Measurements from ENCODE around the gene CENATAC. TPM values are rescaled to one million over a fixed set of nuclear protein-coding genes. Genes with fewer than 3 reads are reported as not detected.

CENATAC gene
- polyA plus RNA-seq, 4 donors: 12.9 to 50.1 (median 28.6) TPM

DNA sequence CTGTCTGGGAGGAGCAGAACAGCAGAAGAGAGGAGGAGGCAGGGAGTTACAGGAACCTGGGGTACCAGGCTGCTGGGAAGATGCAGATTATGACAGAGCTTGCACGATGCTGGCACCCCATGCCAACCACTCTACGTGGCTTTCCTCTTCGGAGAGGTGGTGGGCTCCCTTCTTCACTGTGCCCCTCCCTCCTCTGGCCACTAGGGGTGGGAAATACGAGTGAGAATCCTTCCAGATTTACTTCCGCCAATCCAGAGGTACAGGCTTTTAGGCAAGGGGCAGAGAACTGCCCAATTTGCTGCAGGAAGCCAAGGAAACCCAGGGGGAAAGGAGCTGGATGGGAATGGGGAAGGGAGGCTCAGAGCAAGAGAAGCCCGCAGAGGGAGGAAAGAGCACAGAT lies 46.8 kb downstream of the CENATAC start:
- no peak overlapping the region for H3K27ac ChIP-seq (ENCODE audit: low read depth in 1 of 3, low read length in 2 of 3)
- 79 to 87% (median 80%) methylated on average over 5 to 6 of the region's 6 CpGs for WGBS, 3 donors
- no peak for FAIRE-seq
- no peaks in the 10 kb centered on the region for H3K27me3 ChIP-seq (ENCODE audit: control insufficient read depth in 3 of 3, insufficient read depth in 3 of 3, low read length in 3 of 3)
- H3K36me3 ChIP-seq (ENCODE audit: control insufficient read depth in 3 of 3, insufficient read depth in 2 of 3, low read depth in 1 of 3, low read length in 3 of 3): peaks cover 19 to 57% (median 22%) of the 10 kb centered on the region in 3 donors
- H3K9me3 ChIP-seq (ENCODE audit: control insufficient read depth in 2 of 2, insufficient read depth in 1 of 2, low read depth in 1 of 2, low read length in 1 of 2): no peaks in the 10 kb centered on the region
- DNase-seq: no peak
- no peaks in the 10 kb centered on the region for H3K4me1 ChIP-seq (ENCODE audit: control insufficient read depth in 3 of 3, insufficient read depth in 2 of 3, low read depth in 1 of 3, low read length in 2 of 3)
- no peak overlapping the region for H3K4me3 ChIP-seq (ENCODE audit: low read depth in 1 of 3, low read length in 3 of 3)

GRCh38 chr11:119046489-119046888 lies 48.6 kb downstream of the CENATAC start:
- FAIRE-seq: no peak
- Histone ChIP-seq H3K4me1 (ENCODE audit: control insufficient read depth in 3 of 3, insufficient read depth in 2 of 3, low read depth in 1 of 3, low read length in 2 of 3) (no peaks in the 10 kb centered on the region), H3K4me3 (ENCODE audit: low read depth in 1 of 3, low read length in 3 of 3) (no peak overlapping the region), H3K27ac (ENCODE audit: low read depth in 1 of 3, low read length in 2 of 3) (no peak overlapping the region), H3K36me3 (ENCODE audit: control insufficient read depth in 3 of 3, insufficient read depth in 2 of 3, low read depth in 1 of 3, low read length in 3 of 3) (peaks cover 19 to 73% (median 25%) of the 10 kb centered on the region in 3 donors), H3K27me3 (ENCODE audit: control insufficient read depth in 3 of 3, insufficient read depth in 3 of 3, low read length in 3 of 3) (no peaks in the 10 kb centered on the region), H3K9me3 (ENCODE audit: control insufficient read depth in 2 of 2, insufficient read depth in 1 of 2, low read depth in 1 of 2, low read length in 1 of 2) (no peaks in the 10 kb centered on the region)
- WGBS, 3 donors: 93 to 99% (median 96%) methylated on average over 6 of the region's 6 CpGs
- no peak for DNase-seq

- no peak for DNase-seq
- Histone ChIP-seq H3K4me1 (ENCODE audit: control insufficient read depth in 3 of 3, insufficient read depth in 2 of 3, low read depth in 1 of 3, low read length in 2 of 3) (no peaks in the 10 kb centered on the region), H3K9me3 (ENCODE audit: control insufficient read depth in 2 of 2, insufficient read depth in 1 of 2, low read depth in 1 of 2, low read length in 1 of 2) (no peaks in the 10 kb centered on the region), H3K27me3 (ENCODE audit: control insufficient read depth in 3 of 3, insufficient read depth in 3 of 3, low read length in 3 of 3) (no peaks in the 10 kb centered on the region), H3K27ac (ENCODE audit: low read depth in 1 of 3, low read length in 2 of 3) (no peak overlapping the region), H3K36me3 (ENCODE audit: control insufficient read depth in 3 of 3, insufficient read depth in 2 of 3, low read depth in 1 of 3, low read length in 3 of 3) (peaks cover 19 to 80% (median 28%) of the 10 kb centered on the region in 3 donors), H3K4me3 (ENCODE audit: low read depth in 1 of 3, low read length in 3 of 3) (no peak overlapping the region)
- FAIRE-seq: no peak
- WGBS, 3 donors: 85 to 90% (median 85%) methylated on average over 6 of the region's 6 CpGs
Observed at GRCh38 chr11:119047205-119047604, 49.3 kb downstream of the CENATAC start.

DNA sequence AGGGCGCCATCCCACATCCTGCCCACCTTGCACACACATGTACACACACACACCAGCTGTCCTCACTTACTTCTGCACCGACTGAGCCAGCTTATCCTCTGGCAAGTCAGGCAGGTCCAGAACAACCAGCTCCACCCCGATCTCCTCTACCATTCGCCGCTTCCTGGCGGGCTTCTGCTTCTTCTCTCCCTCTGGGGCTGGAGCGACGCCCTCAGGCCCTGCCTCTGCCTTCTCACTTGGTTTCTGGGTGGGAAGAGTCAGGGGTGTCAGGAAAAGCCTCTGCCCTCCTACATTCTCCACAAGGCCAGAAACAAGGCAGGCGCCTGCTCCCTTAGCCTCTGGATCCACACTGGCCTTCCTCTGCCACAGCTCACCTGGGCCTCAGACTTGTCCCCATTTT lies 50.7 kb downstream of the CENATAC start:
- DNase-seq (no peak), FAIRE-seq (no peak)
- Histone ChIP-seq H3K27ac (ENCODE audit: low read depth in 1 of 3, low read length in 2 of 3) (no peak overlapping the region), H3K4me3 (ENCODE audit: low read depth in 1 of 3, low read length in 3 of 3) (no peak overlapping the region), H3K36me3 (ENCODE audit: control insufficient read depth in 3 of 3, insufficient read depth in 2 of 3, low read depth in 1 of 3, low read length in 3 of 3) (peaks cover 25 to 93% (median 32%) of the 10 kb centered on the region in 3 donors), H3K9me3 (ENCODE audit: control insufficient read depth in 2 of 2, insufficient read depth in 1 of 2, low read depth in 1 of 2, low read length in 1 of 2) (no peaks in the 10 kb centered on the region), H3K4me1 (ENCODE audit: control insufficient read depth in 3 of 3, insufficient read depth in 2 of 3, low read depth in 1 of 3, low read length in 2 of 3) (no peaks in the 10 kb centered on the region), H3K27me3 (ENCODE audit: control insufficient read depth in 3 of 3, insufficient read depth in 3 of 3, low read length in 3 of 3) (no peaks in the 10 kb centered on the region)
- 92 to 94% (median 93%) methylated on average over 9 of the region's 9 CpGs for WGBS, 3 donors

DNA sequence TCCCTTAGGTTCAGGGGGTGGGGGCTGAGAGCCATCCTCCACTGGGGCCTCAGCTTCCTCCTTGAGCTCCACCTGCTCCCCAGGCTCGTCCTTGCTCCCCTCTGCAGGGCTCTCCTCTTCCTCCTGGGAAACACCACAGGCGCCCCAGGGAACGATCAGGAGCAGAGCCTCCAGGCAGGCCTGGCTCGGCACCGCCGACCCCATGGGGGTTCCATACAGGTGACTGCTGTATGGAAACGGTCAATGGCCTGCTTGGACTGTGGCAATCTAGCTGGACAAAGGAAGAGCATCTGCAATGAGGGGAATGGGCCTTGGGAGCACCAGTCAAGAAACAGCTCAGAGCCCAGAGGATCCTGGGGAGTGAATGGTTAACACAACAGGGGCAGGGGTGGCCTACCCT lies 51.1 kb downstream of the CENATAC start:
- no peaks in the 10 kb centered on the region for H3K27me3 ChIP-seq (ENCODE audit: control insufficient read depth in 3 of 3, insufficient read depth in 3 of 3, low read length in 3 of 3)
- H3K36me3 ChIP-seq (ENCODE audit: control insufficient read depth in 3 of 3, insufficient read depth in 2 of 3, low read depth in 1 of 3, low read length in 3 of 3): peaks cover 25 to 95% (median 36%) of the 10 kb centered on the region in 3 donors
- no peaks in the 10 kb centered on the region for H3K9me3 ChIP-seq (ENCODE audit: control insufficient read depth in 2 of 2, insufficient read depth in 1 of 2, low read depth in 1 of 2, low read length in 1 of 2)
- H3K27ac ChIP-seq (ENCODE audit: low read depth in 1 of 3, low read length in 2 of 3): no peak overlapping the region
- 90 to 94% (median 93%) methylated on average over 7 of the region's 7 CpGs for WGBS, 3 donors
- no peak overlapping the region for H3K4me3 ChIP-seq (ENCODE audit: low read depth in 1 of 3, low read length in 3 of 3)
- no peak for DNase-seq
- FAIRE-seq: no peak
- H3K4me1 ChIP-seq (ENCODE audit: control insufficient read depth in 3 of 3, insufficient read depth in 2 of 3, low read depth in 1 of 3, low read length in 2 of 3): no peaks in the 10 kb centered on the region

- WGBS, 3 donors: 75 to 80% (median 78%) methylated on average over 17 of the region's 17 CpGs
- Histone ChIP-seq H3K27ac (ENCODE audit: low read depth in 1 of 3, low read length in 2 of 3) (no peak overlapping the region), H3K9me3 (ENCODE audit: control insufficient read depth in 2 of 2, insufficient read depth in 1 of 2, low read depth in 1 of 2, low read length in 1 of 2) (no peaks in the 10 kb centered on the region), H3K4me3 (ENCODE audit: low read depth in 1 of 3, low read length in 3 of 3) (no peak overlapping the region), H3K36me3 (ENCODE audit: control insufficient read depth in 3 of 3, insufficient read depth in 2 of 3, low read depth in 1 of 3, low read length in 3 of 3) (peaks cover 18 to 88% (median 30%) of the 10 kb centered on the region in 3 donors), H3K27me3 (ENCODE audit: control insufficient read depth in 3 of 3, insufficient read depth in 3 of 3, low read length in 3 of 3) (no peaks in the 10 kb centered on the region), H3K4me1 (ENCODE audit: control insufficient read depth in 3 of 3, insufficient read depth in 2 of 3, low read depth in 1 of 3, low read length in 2 of 3) (peaks cover 0 to 8% (median 2%) of the 10 kb centered on the region in 3 donors)
- FAIRE-seq (no peak), DNase-seq (no peak)
Observed at GRCh38 chr11:119051440-119052162, 53.7 kb downstream of the CENATAC start.

GRCh38 chr11:119052163-119052814 lies 54.4 kb downstream of the CENATAC start:
- Histone ChIP-seq H3K4me3 (ENCODE audit: low read depth in 1 of 3, low read length in 3 of 3) (no peak overlapping the region), H3K9me3 (ENCODE audit: control insufficient read depth in 2 of 2, insufficient read depth in 1 of 2, low read depth in 1 of 2, low read length in 1 of 2) (no peaks in the 10 kb centered on the region), H3K4me1 (ENCODE audit: control insufficient read depth in 3 of 3, insufficient read depth in 2 of 3, low read depth in 1 of 3, low read length in 2 of 3) (peaks cover 0 to 8% (median 2%) of the 10 kb centered on the region in 3 donors), H3K36me3 (ENCODE audit: control insufficient read depth in 3 of 3, insufficient read depth in 2 of 3, low read depth in 1 of 3, low read length in 3 of 3) (peaks cover 15 to 81% (median 25%) of the 10 kb centered on the region in 3 donors), H3K27me3 (ENCODE audit: control insufficient read depth in 3 of 3, insufficient read depth in 3 of 3, low read length in 3 of 3) (no peaks in the 10 kb centered on the region), H3K27ac (ENCODE audit: low read depth in 1 of 3, low read length in 2 of 3) (no peak overlapping the region)
- no peak for DNase-seq
- WGBS, 3 donors: 89 to 94% (median 92%) methylated on average over 23 of the region's 23 CpGs
- no peak for FAIRE-seq

GRCh38 chr11:119054418-119054817 lies 56.5 kb downstream of the CENATAC start:
- no peak for DNase-seq
- Histone ChIP-seq H3K4me1 (ENCODE audit: control insufficient read depth in 3 of 3, insufficient read depth in 2 of 3, low read depth in 1 of 3, low read length in 2 of 3) (peaks cover 0 to 8% (median 2%) of the 10 kb centered on the region in 3 donors), H3K27me3 (ENCODE audit: control insufficient read depth in 3 of 3, insufficient read depth in 3 of 3, low read length in 3 of 3) (no peaks in the 10 kb centered on the region), H3K9me3 (ENCODE audit: control insufficient read depth in 2 of 2, insufficient read depth in 1 of 2, low read depth in 1 of 2, low read length in 1 of 2) (no peaks in the 10 kb centered on the region), H3K4me3 (ENCODE audit: low read depth in 1 of 3, low read length in 3 of 3) (no peak overlapping the region), H3K27ac (ENCODE audit: low read depth in 1 of 3, low read length in 2 of 3) (no peak overlapping the region), H3K36me3 (ENCODE audit: control insufficient read depth in 3 of 3, insufficient read depth in 2 of 3, low read depth in 1 of 3, low read length in 3 of 3) (peaks cover 7 to 59% (median 21%) of the 10 kb centered on the region in 3 donors)
- WGBS, 3 donors: 95 to 98% (median 96%) methylated on average over 10 of the region's 10 CpGs
- no peak for FAIRE-seq

Measured in small intestine (tissue), 7 donors.